ENCODE measurements around the gene RAB8B. TPM values are rescaled to one million over a fixed set of nuclear protein-coding genes. Genes with fewer than 3 reads are reported as not detected.

Gene RAB8B
- total RNA-seq, 1 experiment from 2014 or later: 33.8 TPM

- H3K27me3 Mint-ChIP-seq (ENCODE audit: low read depth): no peaks in the 10 kb centered on the region
- Histone ChIP-seq H3K9me3 (ENCODE audit: control insufficient read depth, low read depth, low read length) (no peaks in the 10 kb centered on the region), H4K91ac (ENCODE audit: insufficient read length, low read depth, low read length) (no peak overlapping the region), H2BK15ac (ENCODE audit: low read depth, low read length) (no peak overlapping the region), H3K79me2 (ENCODE audit: insufficient read depth, low read length) (no peaks in the 10 kb centered on the region), H4K8ac (replicated peaks; ENCODE audit: insufficient read length, low read depth, low read length) (no peak overlapping the region), H3K14ac (ENCODE audit: insufficient read depth, low read length) (no peak overlapping the region), H3T11ph (ENCODE audit: low read length) (no peak overlapping the region), H3K23ac (ENCODE audit: insufficient read length, low read depth, low read length) (peak overlapping the region; percentile 49), H3K9ac (ENCODE audit: extremely low read depth, insufficient read length, low read length) (no peak overlapping the region), H3K27ac (ENCODE audit: insufficient read length, low read depth, low read length) (no peak overlapping the region), H2BK5ac (ENCODE audit: insufficient read length, low read length) (no peak overlapping the region), H3K27me3 (ENCODE audit: insufficient read depth, low read length) (no peaks in the 10 kb centered on the region), H3K4me1 (ENCODE audit: insufficient read depth, low read length) (no peaks in the 10 kb centered on the region), H2BK12ac (ENCODE audit: insufficient read length, low read depth, low read length) (no peak overlapping the region), H3K79me1 (ENCODE audit: insufficient read depth, low read depth, low read length, poor library complexity, severe bottlenecking) (peaks cover 5% of the 10 kb centered on the region), H4K20me1 (ENCODE audit: control insufficient read depth, insufficient read depth, insufficient read length) (no peaks in the 10 kb centered on the region), H2BK120ac (ENCODE audit: low read depth, low read length, poor library complexity, severe bottlenecking) (no peak overlapping the region), H3K4me2 (ENCODE audit: insufficient read depth, insufficient read length, low read length) (no peak overlapping the region), H3K18ac (ENCODE audit: insufficient read length, low read depth, low read length) (no peak overlapping the region), H4K5ac (ENCODE audit: insufficient read length, low read depth, low read length) (no peak overlapping the region), H2AFZ (ENCODE audit: low read length) (no peak overlapping the region), H3K23me2 (ENCODE audit: insufficient read length, low read depth, low read length, poor library complexity, severe bottlenecking) (no peaks in the 10 kb centered on the region), H2BK20ac (ENCODE audit: low read depth, low read length, poor library complexity, severe bottlenecking) (no peak overlapping the region), H3K4ac (ENCODE audit: low read depth, low read length) (no peak overlapping the region), H2AK5ac (ENCODE audit: insufficient read length, low read length) (no peak overlapping the region), H3K56ac (ENCODE audit: insufficient read length, low read depth, low read length) (no peak overlapping the region)
- no peaks in the 10 kb centered on the region for H3K9me3 Mint-ChIP-seq
- no peak overlapping the region for H3K4me3 Mint-ChIP-seq
- no peak for DNase-seq
- peak overlapping the region in 1 of 3 experiments; percentile 9; a peak in 3 of 7 replicates for H3K27ac Mint-ChIP-seq
- peaks cover 12 to 19% of the 10 kb centered on the region in 2 experiments for H3K4me1 Mint-ChIP-seq
- H3K36me3 Mint-ChIP-seq (ENCODE audit: insufficient read depth in 1 of 3, low read depth in 3 of 3): no peaks in the 10 kb centered on the region
- TF ChIP-seq, protein P1, sequence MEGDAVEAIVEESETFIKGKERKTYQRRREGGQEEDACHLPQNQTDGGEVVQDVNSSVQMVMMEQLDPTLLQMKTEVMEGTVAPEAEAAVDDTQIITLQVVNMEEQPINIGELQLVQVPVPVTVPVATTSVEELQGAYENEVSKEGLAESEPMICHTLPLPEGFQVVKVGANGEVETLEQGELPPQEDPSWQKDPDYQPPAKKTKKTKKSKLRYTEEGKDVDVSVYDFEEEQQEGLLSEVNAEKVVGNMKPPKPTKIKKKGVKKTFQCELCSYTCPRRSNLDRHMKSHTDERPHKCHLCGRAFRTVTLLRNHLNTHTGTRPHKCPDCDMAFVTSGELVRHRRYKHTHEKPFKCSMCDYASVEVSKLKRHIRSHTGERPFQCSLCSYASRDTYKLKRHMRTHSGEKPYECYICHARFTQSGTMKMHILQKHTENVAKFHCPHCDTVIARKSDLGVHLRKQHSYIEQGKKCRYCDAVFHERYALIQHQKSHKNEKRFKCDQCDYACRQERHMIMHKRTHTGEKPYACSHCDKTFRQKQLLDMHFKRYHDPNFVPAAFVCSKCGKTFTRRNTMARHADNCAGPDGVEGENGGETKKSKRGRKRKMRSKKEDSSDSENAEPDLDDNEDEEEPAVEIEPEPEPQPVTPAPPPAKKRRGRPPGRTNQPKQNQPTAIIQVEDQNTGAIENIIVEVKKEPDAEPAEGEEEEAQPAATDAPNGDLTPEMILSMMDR (conservative IDR thresholded peaks at IDR 0.05): no peak
- WGBS (ENCODE audit: extremely low coverage, insufficient read length, low lambda C conversion rate): no CpG with 5 or more reads among the region's 3 CpGs
These were observed 37.6 kb downstream of the RAB8B start for GRCh38 chr15:63226966-63227401.

Measured in H9 (cell line).